ENCODE measurements around the gene AP2S1. TPM values are rescaled to one million over a fixed set of nuclear protein-coding genes. Genes with fewer than 3 reads are reported as not detected.

AP2S1 gene
- total and polyA plus RNA-seq, 3 donors from 2014 or later: 121 to 140 (median 127) TPM

- DNase-seq: peak; percentile 97
- no peaks in the 10 kb centered on the region for H3K27me3 ChIP-seq
- H3K27ac ChIP-seq: peak within 1 kb of the TSS; percentile 83 to 87
- H3K4me1 ChIP-seq: peaks cover 31% of the 10 kb centered on the region
- H3K36me3 ChIP-seq (ENCODE audit: low read depth, missing control alignments): no peaks in the 10 kb centered on the region
- WGBS, 2 donors: 2% methylated on average over 28 to 33 of the region's 46 CpGs
- peak within 1 kb of the TSS; percentile 71 to 72 for H3K4me3 ChIP-seq
- H3K9me3 ChIP-seq: no peaks in the 10 kb centered on the region
- intact Hi-C loops (cut with DNase I; ENCODE audit: low total_unique reads): no loop called here
- TF ChIP-seq CTCF (IDR thresholded peaks at IDR 0.05) (no peak), POLR2A (IDR thresholded peaks at IDR 0.05) (peak; percentile 34)
Measured at GRCh38 chr19:46788262-46788967, 62.2 kb downstream of the AP2S1 start, which contains the start of gene SLC1A5. TSS of gene SLC1A5 (minus strand) at chr19:46788594. CDS start at chr19:46787965, 629 bp downstream.

Small RNA genes lying within 50 kb of the gene (small RNA-seq; reads per million reads assigned to genes)
- gene AC008622.3 (0 reads per million in 2 donors), gene HNRNPMP2 (0 reads per million in 2 donors)

Other genes with a start within 250 kb of the AP2S1 start
- gene CALM3, start 249.5 kb downstream of the AP2S1 start, total RNA-seq: 100 to 1,000 TPM; 357 to 380 TPM
- gene CALM3, start 249.5 kb downstream of the AP2S1 start, polyA plus RNA-seq (ENCODE audit: insufficient read depth, low read depth, low replicate concordance): 889 TPM
- under 1 TPM; 0.63 to 0.87 TPM for gene PTGIR, start 225.8 kb downstream of the AP2S1 start, total RNA-seq
- gene PTGIR, start 225.8 kb downstream of the AP2S1 start, polyA plus RNA-seq (ENCODE audit: insufficient read depth, low read depth, low replicate concordance): 1.0 TPM
- gene GNG8, start 214.6 kb downstream of the AP2S1 start, total RNA-seq: not detected
- not detected for gene GNG8, start 214.6 kb downstream of the AP2S1 start, polyA plus RNA-seq (ENCODE audit: insufficient read depth, low read depth, low replicate concordance)
- gene DACT3, start 189.7 kb downstream of the AP2S1 start, total RNA-seq: 10 to 100 TPM; 17.2 to 30.6 TPM
- gene DACT3, start 189.7 kb downstream of the AP2S1 start, polyA plus RNA-seq (ENCODE audit: insufficient read depth, low read depth, low replicate concordance): 19.8 TPM
- 10 to 100 TPM; 25.6 to 35.4 TPM for gene PRKD2, start 133.7 kb downstream of the AP2S1 start, total RNA-seq
- 22.6 TPM for gene PRKD2, start 133.7 kb downstream of the AP2S1 start, polyA plus RNA-seq (ENCODE audit: insufficient read depth, low read depth, low replicate concordance)
- 10 to 100 TPM; 33.0 to 37.2 TPM for gene FKRP, start 104.8 kb downstream of the AP2S1 start, total RNA-seq
- 22.9 TPM for gene FKRP, start 104.8 kb downstream of the AP2S1 start, polyA plus RNA-seq (ENCODE audit: insufficient read depth, low read depth, low replicate concordance)
- gene STRN4, start 104.4 kb downstream of the AP2S1 start, total RNA-seq: 100 to 1,000 TPM; 229 to 308 TPM
- 213 TPM for gene STRN4, start 104.4 kb downstream of the AP2S1 start, polyA plus RNA-seq (ENCODE audit: insufficient read depth, low read depth, low replicate concordance)
- 10 to 100 TPM; 58.1 to 69.9 TPM for gene SLC1A5, start 62.3 kb downstream of the AP2S1 start, total RNA-seq
- gene SLC1A5, start 62.3 kb downstream of the AP2S1 start, polyA plus RNA-seq (ENCODE audit: insufficient read depth, low read depth, low replicate concordance): 91.0 TPM
- gene ARHGAP35, start 10.2 kb upstream of the AP2S1 start, total RNA-seq: 100 to 1,000 TPM in 1 of 2 donors, 10 to 100 TPM in 1; 71.9 to 112 TPM
- 155 TPM for gene ARHGAP35, start 10.2 kb upstream of the AP2S1 start, polyA plus RNA-seq (ENCODE audit: insufficient read depth, low read depth, low replicate concordance)
- gene NPAS1, start 169.0 kb upstream of the AP2S1 start, total RNA-seq: 1 to 10 TPM; 1.1 to 2.5 TPM
- gene NPAS1, start 169.0 kb upstream of the AP2S1 start, polyA plus RNA-seq (ENCODE audit: insufficient read depth, low read depth, low replicate concordance): 1.1 TPM
- gene TMEM160, start 197.8 kb upstream of the AP2S1 start, total RNA-seq: 10 to 100 TPM; 28.1 to 28.7 TPM
- 7.1 TPM for gene TMEM160, start 197.8 kb upstream of the AP2S1 start, polyA plus RNA-seq (ENCODE audit: insufficient read depth, low read depth, low replicate concordance)